ENCODE data around the gene FKBP5.
"Not testable (repeated sequence)": the region's sequence is repeated elsewhere in the genome, so short reads cannot be mapped to it uniquely, and the experiment has no call there.

Gene FKBP5

GRCh38 chr6:35688605-35689322 lies at the start of gene FKBP5:
FKBP5 (minus strand) TSS chr6:35688915; CDS start chr6:35642824, 46,091 bp downstream.
- peak; percentile 88 for DNase-seq (ENCODE audit: low read depth)

- peak; percentile 80 for DNase-seq (ENCODE audit: low read depth)
Measured at GRCh38 chr6:35737413-35738211, 48.9 kb upstream of the FKBP5 start.

- DNase-seq (ENCODE audit: low read depth), result no peak
Measured at GRCh38 chr6:35736982-35737412, 48.3 kb upstream of the FKBP5 start, which contains the start of gene ARMC12. ARMC12 (plus strand) TSS chr6:35737032; CDS start chr6:35737109, 77 bp downstream.

- DNase-seq (ENCODE audit: low read depth), result peak; percentile 62
Measured at GRCh38 chr6:35736253-35736894, 47.7 kb upstream of the FKBP5 start.

GRCh38 chr6:35735452-35735851 lies 46.7 kb upstream of the FKBP5 start:
- no peak for DNase-seq (ENCODE audit: low read depth)

- not testable (repeated sequence) for DNase-seq (ENCODE audit: low read depth)
Measured at GRCh38 chr6:35734319-35734718, 45.6 kb upstream of the FKBP5 start.

- no peak for DNase-seq (ENCODE audit: low read depth)
Measured at GRCh38 chr6:35733633-35734032, 44.9 kb upstream of the FKBP5 start.

GRCh38 chr6:35731736-35732532 lies 43.2 kb upstream of the FKBP5 start:
- peak; percentile 89 for DNase-seq (ENCODE audit: low read depth)

GRCh38 chr6:35731414-35731735 lies 42.7 kb upstream of the FKBP5 start:
- DNase-seq (ENCODE audit: low read depth), result peak; percentile 77

- no peak for DNase-seq (ENCODE audit: low read depth)
Measured at GRCh38 chr6:35730745-35731413, 42.2 kb upstream of the FKBP5 start.

- no peak for DNase-seq (ENCODE audit: low read depth)
Measured at GRCh38 chr6:35729722-35730121, 41.0 kb upstream of the FKBP5 start.

- DNase-seq (ENCODE audit: low read depth), result no peak
Measured at GRCh38 chr6:35728683-35729678, 40.3 kb upstream of the FKBP5 start.

GRCh38 chr6:35727935-35728682 lies 39.4 kb upstream of the FKBP5 start:
- DNase-seq (ENCODE audit: low read depth), result peak; percentile 92

GRCh38 chr6:35727231-35727934 lies 38.7 kb upstream of the FKBP5 start:
- DNase-seq (ENCODE audit: low read depth), result peak; percentile 57

- no peak for DNase-seq (ENCODE audit: low read depth)
Measured at GRCh38 chr6:35725721-35726438, 37.2 kb upstream of the FKBP5 start.

GRCh38 chr6:35725081-35725708 lies 36.5 kb upstream of the FKBP5 start:
- DNase-seq (ENCODE audit: low read depth), result no peak

- DNase-seq (ENCODE audit: low read depth), result no peak
Measured at GRCh38 chr6:35724471-35724870, 35.8 kb upstream of the FKBP5 start.

- no peak for DNase-seq (ENCODE audit: low read depth)
Measured at GRCh38 chr6:35724059-35724458, 35.3 kb upstream of the FKBP5 start.
